ENCODE results near the gene SERPINB1.

The SERPINB1 gene

DNA sequence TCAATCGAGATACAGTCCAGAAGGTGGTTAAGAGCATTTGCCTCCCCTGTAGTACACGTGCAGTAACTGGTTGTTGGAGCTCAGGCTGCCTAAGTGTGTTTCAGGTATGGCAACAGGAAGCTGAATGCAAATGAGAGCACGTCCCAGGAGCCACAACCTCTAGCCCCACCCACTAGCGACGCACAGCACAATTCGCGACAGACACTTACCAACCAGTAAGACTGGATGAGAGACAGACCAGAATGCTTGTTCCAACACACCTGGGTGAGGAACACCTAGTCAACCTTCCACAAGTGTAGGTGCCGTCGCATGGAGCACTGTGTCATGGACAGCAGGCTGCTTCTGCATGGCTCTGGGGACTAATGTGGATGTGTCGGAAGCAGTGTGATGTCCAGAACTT is 7.2 kb upstream of the SERPINB1 start:
- intact Hi-C loops (cut with micrococcal nuclease): no loop called here

DNA sequence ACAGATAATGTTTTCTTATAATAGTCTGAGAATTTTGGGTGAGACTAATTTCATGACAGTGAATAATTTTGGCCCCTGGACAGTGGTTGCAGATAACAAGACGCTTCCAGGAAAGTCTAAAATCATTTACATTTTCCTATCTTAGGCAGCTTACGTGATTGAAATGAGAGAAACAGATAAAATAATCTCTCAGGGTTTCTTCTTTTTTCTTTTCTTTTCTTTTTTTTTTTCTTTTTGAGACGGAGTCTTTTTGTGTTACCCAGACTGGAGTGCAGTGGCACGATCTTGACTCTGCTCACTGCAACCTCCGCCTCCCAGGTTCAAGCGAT is 4.2 kb upstream of the SERPINB1 start:
- no peaks in the 10 kb centered on the region for H3K9me3 Mint-ChIP-seq
- peak overlapping the region; percentile 70 for H3K27ac Mint-ChIP-seq
- peaks cover 6% of the 10 kb centered on the region for H3K36me3 Mint-ChIP-seq (ENCODE audit: low read depth)
- no peaks in the 10 kb centered on the region for H3K27me3 Mint-ChIP-seq
- H3K4me1 Mint-ChIP-seq (ENCODE audit: low read depth): peaks cover 62% of the 10 kb centered on the region
- peak overlapping the region; percentile 39 for H3K4me3 Mint-ChIP-seq
- intact Hi-C loops (cut with micrococcal nuclease): loop anchor here (1.0 to 2.0 kb wide), 2 partner anchors 86 to 211 kb away; no protein-coding TSS in a partner anchor

More for the DNA sequence above, 7.2 kb upstream of the SERPINB1 start:
- Mint-ChIP-seq H3K27me3 (no peaks in the 10 kb centered on the region), H3K9me3 (no peaks in the 10 kb centered on the region), H3K4me1 (ENCODE audit: low read depth) (peaks cover 55% of the 10 kb centered on the region), H3K36me3 (ENCODE audit: low read depth) (no peaks in the 10 kb centered on the region), H3K4me3 (no peak overlapping the region), H3K27ac (no peak overlapping the region)

DNA sequence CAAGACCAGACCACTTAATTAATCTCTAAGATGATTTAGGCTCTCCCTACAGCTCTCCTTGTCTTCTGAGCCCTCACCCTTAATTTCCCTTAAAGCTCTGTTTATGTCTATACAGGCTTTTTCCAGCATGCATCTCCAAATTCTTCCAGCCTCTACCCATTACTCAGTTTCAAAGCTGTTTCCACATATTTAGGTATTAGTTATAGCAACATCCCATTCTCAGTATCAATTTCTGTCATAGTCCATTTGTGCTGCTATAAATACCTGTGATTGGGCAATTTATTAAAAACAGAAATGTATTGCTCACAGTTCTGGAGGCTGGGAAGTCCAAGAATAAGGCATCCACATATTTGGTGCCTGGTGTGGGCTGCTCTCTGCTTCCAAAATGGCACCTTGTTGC is 2.3 kb upstream of the SERPINB1 start:
- peaks cover 21% of the 10 kb centered on the region for H3K36me3 Mint-ChIP-seq (ENCODE audit: low read depth)
- H3K27me3 Mint-ChIP-seq: no peaks in the 10 kb centered on the region
- H3K9me3 Mint-ChIP-seq: no peaks in the 10 kb centered on the region
- H3K27ac Mint-ChIP-seq: peak overlapping the region; percentile 9
- intact Hi-C loops (cut with micrococcal nuclease): no loop called here
- peaks cover 72% of the 10 kb centered on the region for H3K4me1 Mint-ChIP-seq (ENCODE audit: low read depth)
- no peak overlapping the region for H3K4me3 Mint-ChIP-seq

DNA sequence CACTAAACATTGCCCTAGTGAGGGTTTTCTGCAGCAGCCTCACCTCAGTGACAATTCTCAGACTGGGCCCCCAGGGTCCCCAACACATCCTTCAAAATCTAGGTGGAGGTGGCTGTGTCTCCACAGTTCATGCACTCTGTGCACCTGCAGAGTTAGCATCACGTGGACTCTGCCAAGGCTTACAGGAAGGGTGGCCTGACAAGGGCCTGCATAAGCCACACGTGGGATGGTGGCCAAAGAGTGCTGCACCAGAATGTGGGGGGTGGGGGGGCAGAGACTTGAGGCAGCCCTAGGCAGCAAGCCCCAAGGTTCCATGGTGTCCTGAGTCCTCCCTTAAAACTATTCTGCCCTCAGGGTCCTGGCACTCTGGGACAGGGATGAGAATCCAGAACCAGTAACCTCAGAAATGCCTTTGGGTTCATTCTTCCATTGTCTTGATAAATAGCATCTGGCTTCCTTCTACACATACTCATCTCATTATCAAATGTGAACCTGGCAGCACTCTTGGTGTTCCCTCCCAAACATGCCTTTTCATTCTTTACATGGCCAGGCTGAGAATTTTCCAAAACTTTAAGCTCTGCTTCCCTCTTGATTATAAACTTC is 1.6 kb upstream of the SERPINB1 start:
- no peak overlapping the region for H3K4me3 Mint-ChIP-seq
- H3K4me1 Mint-ChIP-seq (ENCODE audit: low read depth): peaks cover 70% of the 10 kb centered on the region
- no peaks in the 10 kb centered on the region for H3K9me3 Mint-ChIP-seq
- H3K27ac Mint-ChIP-seq: peak overlapping the region; percentile 94
- H3K36me3 Mint-ChIP-seq (ENCODE audit: low read depth): peaks cover 25% of the 10 kb centered on the region
- no peaks in the 10 kb centered on the region for H3K27me3 Mint-ChIP-seq
- intact Hi-C loops (cut with micrococcal nuclease): no loop called here

DNA sequence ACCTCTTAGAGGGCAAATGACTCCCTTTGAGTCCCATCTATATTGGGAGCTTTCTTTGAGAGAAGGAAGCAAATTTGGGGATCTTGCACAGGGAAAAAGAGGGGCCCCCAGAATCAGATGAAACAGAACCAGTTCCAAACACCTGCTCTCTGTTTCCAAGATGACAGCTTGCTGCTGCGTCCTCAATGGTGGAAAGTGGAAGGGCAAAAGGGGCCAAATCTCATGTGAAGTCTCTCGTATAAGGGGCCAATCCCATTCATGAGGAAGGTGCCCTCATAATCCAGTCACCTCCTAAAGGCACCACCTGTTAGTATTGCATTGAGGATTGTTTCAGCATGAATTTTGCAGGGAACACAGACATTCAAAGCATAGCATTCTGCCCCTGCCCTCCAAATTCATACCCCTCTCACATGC is 483 bp upstream of the SERPINB1 start:
- peaks cover 76% of the 10 kb centered on the region for H3K4me1 Mint-ChIP-seq (ENCODE audit: low read depth)
- no peaks in the 10 kb centered on the region for H3K9me3 Mint-ChIP-seq
- no peaks in the 10 kb centered on the region for H3K27me3 Mint-ChIP-seq
- peak overlapping the region; percentile 94 for H3K27ac Mint-ChIP-seq
- intact Hi-C loops (cut with micrococcal nuclease): no loop called here
- peaks cover 36% of the 10 kb centered on the region for H3K36me3 Mint-ChIP-seq (ENCODE audit: low read depth)
- H3K4me3 Mint-ChIP-seq: peak overlapping the region; percentile 95

DNA sequence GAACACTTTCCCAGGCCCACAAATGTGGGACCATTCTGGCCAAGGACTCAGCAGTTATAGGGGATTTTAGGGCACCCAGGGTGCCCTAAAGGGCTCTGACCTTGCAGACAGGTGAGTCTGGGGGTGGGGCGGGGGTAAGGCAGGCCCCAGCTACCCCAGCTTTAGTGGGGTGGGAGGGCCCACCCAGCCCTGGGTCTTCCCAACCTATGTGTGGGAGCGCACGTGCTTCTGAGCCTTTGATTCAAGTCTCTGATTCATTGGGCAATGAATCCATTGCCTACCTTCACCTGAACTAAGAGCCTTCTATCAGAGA is 958 bp downstream of the SERPINB1 start:
- H3K4me1 Mint-ChIP-seq (ENCODE audit: low read depth): peaks cover 76% of the 10 kb centered on the region
- no peaks in the 10 kb centered on the region for H3K27me3 Mint-ChIP-seq
- H3K9me3 Mint-ChIP-seq: no peaks in the 10 kb centered on the region
- intact Hi-C loops (cut with micrococcal nuclease): loop anchor here (1.0 to 2.0 kb wide), 3 partner anchors 14 to 148 kb away; no protein-coding TSS in a partner anchor
- peak overlapping the region; percentile 95 for H3K4me3 Mint-ChIP-seq
- H3K36me3 Mint-ChIP-seq (ENCODE audit: low read depth): peaks cover 50% of the 10 kb centered on the region
- peak overlapping the region; percentile 94 for H3K27ac Mint-ChIP-seq

DNA sequence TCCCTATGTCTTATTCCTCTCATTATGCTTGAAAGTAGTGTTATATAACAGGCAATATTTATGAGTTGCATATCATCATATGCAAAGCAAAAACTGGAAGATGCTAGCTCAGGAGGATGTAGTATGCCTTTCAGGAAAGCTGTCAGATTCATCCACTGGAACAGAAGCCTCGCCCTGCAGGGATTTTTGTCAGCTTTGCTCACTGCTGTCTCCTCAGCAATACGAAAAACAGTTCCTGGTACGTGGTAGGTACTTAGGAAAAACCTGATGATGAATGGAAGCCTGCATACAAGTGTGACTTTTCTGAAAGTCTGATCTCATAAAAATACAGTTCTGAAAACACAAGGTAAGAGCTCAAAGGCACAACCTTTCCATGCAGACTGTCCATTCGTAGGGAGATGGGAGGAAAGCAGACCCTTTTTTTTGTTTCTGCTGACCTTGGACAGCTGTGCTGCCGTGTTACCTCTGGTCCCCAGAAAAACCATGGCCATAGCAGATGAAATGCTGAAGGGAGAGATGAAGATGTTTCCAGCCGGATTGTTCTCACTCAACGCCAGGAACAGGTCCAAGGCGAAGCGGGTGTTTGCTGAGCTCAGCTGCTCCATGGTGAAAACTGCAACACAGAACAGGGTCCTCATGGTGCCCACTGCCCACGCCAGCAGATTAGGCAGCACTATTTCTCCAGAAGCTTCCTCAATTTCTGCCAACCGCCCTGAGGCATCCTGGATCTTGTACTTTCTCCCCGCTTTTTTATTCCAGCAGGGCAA is 1.5 kb downstream of the SERPINB1 start:
- H3K4me3 Mint-ChIP-seq: peak overlapping the region; percentile 95
- H3K36me3 Mint-ChIP-seq (ENCODE audit: low read depth): peaks cover 56% of the 10 kb centered on the region
- H3K9me3 Mint-ChIP-seq: no peaks in the 10 kb centered on the region
- H3K27ac Mint-ChIP-seq: peak overlapping the region; percentile 94
- peaks cover 76% of the 10 kb centered on the region for H3K4me1 Mint-ChIP-seq (ENCODE audit: low read depth)
- no peaks in the 10 kb centered on the region for H3K27me3 Mint-ChIP-seq
- intact Hi-C loops (cut with micrococcal nuclease): loop anchor here (2.0 to 10.0 kb wide), 3 partner anchors 49 to 149 kb away; no protein-coding TSS in a partner anchor

DNA sequence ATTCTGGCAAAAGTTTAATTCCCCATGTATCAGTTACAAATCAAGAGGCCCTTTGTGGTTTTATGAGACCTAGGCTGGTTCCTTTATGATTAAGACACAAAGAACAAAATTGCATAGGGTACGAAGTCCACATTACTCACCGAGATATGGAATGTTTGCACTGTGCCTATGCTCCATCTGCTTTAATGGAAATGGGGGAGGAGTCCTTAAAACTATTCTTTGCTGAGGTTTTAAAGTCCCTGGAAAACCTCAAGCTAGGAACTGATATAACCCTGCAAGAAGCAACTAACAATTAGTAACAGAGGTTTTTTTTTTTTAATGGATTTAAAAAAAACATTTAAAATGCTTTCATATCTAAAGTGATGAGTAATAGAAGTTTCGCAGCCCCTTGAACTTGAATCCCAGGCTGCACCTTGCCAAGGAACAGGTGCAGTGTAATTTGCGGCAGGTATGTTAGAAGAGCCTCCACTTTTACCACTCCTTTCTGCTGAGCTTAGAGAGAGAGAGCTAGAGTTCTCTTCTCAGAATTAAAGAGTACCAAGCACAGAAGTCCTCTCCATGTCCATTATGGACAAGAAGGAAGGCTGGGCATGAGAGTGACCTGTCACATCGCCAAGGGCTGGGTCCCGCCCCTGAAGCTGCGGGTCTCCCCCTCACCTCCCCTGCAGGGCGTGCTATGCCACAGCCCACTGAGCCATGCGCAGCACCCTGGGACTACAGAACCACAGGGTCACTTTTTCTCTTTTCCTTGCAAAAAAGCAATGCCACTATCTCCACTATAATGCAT is 2.3 kb downstream of the SERPINB1 start:
- peaks cover 77% of the 10 kb centered on the region for H3K4me1 Mint-ChIP-seq (ENCODE audit: low read depth)
- intact Hi-C loops (cut with micrococcal nuclease): loop anchor here (10.0 kb wide), 1 partner anchor 65 kb away; no protein-coding TSS in a partner anchor
- H3K36me3 Mint-ChIP-seq (ENCODE audit: low read depth): peaks cover 63% of the 10 kb centered on the region
- no peaks in the 10 kb centered on the region for H3K9me3 Mint-ChIP-seq
- peak overlapping the region; percentile 94 for H3K27ac Mint-ChIP-seq
- H3K4me3 Mint-ChIP-seq: peak overlapping the region; percentile 95
- no peaks in the 10 kb centered on the region for H3K27me3 Mint-ChIP-seq

DNA sequence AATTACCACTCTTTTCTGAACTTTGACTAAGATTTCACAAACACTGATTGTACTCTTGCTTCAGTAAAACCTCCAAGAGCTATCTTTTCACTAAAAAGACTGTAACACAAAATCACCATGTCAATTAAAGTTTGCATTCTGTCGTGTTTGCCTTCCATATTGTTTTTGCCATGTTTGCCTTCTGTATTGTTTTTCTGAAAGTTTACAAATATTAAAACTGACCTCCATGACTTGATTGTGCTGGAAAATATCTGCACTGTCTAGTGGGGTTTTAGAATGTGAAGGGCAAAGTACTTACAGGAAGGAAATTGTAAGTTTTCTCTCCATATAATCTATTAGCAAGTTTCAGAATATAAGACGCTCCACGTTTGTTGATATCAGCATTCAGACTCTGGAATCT is 3.4 kb downstream of the SERPINB1 start:
- peaks cover 74% of the 10 kb centered on the region for H3K4me1 Mint-ChIP-seq (ENCODE audit: low read depth)
- peaks cover 74% of the 10 kb centered on the region for H3K36me3 Mint-ChIP-seq (ENCODE audit: low read depth)
- intact Hi-C loops (cut with micrococcal nuclease): loop anchor here (10.0 kb wide), 1 partner anchor 63 kb away; no protein-coding TSS in a partner anchor

DNA sequence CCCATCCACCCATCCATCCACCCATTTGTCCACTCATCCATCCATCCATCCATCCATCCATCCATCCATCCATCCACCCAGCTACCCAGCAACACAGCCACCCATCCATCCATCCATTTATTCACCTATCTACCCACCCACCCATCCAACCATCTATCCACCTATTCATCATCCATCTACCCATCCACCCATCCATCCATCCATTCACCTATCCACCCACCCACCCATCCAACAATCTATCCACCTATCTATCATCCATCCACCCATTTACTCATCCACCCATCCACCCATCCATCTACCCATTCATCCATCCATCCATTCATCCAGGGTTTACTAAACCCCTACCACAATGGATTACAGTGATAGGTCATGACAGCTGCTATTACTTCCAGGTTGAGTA is 7.4 kb downstream of the SERPINB1 start:
- Mint-ChIP-seq H3K36me3 (ENCODE audit: low read depth) (peaks cover 76% of the 10 kb centered on the region), H3K4me1 (ENCODE audit: low read depth) (peaks cover 39% of the 10 kb centered on the region), H3K9me3 (no peaks in the 10 kb centered on the region), H3K27ac (no peak overlapping the region), H3K4me3 (no peak overlapping the region), H3K27me3 (no peaks in the 10 kb centered on the region)
- intact Hi-C loops (cut with micrococcal nuclease): loop anchor here (10.0 kb wide), 1 partner anchor 59 kb away; no protein-coding TSS in a partner anchor

More for the DNA sequence above, 3.4 kb downstream of the SERPINB1 start:
- Mint-ChIP-seq H3K27ac (no peak overlapping the region), H3K27me3 (no peaks in the 10 kb centered on the region), H3K4me3 (no peak overlapping the region), H3K9me3 (no peaks in the 10 kb centered on the region)

DNA sequence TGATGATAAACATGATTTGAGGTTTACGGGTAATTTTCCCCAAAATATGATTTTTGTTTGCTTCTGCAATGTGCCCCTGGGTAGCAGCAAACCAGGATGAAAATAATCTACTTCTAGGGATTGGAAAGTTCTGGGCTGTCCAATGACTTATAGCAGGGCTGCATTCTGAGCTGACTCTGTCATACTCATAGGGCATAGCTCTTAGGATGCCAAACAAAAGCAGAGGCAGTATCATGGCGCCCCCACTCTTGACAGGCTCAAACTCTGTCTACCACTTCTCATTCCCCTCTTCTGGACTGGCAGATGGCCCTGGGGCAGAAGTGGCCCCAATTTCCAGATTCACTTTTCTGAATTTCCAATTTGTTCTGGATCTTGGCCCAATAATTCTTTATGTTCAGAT is 10.3 kb downstream of the SERPINB1 start:
- no peaks in the 10 kb centered on the region for H3K9me3 Mint-ChIP-seq
- H3K4me1 Mint-ChIP-seq (ENCODE audit: low read depth): peaks cover 23% of the 10 kb centered on the region
- no peak overlapping the region for H3K27ac Mint-ChIP-seq
- no peak overlapping the region for H3K4me3 Mint-ChIP-seq
- intact Hi-C loops (cut with micrococcal nuclease): loop anchor here (10.0 kb wide), 1 partner anchor 57 kb away; no protein-coding TSS in a partner anchor
- peaks cover 51% of the 10 kb centered on the region for H3K36me3 Mint-ChIP-seq (ENCODE audit: low read depth)
- H3K27me3 Mint-ChIP-seq: no peaks in the 10 kb centered on the region

DNA sequence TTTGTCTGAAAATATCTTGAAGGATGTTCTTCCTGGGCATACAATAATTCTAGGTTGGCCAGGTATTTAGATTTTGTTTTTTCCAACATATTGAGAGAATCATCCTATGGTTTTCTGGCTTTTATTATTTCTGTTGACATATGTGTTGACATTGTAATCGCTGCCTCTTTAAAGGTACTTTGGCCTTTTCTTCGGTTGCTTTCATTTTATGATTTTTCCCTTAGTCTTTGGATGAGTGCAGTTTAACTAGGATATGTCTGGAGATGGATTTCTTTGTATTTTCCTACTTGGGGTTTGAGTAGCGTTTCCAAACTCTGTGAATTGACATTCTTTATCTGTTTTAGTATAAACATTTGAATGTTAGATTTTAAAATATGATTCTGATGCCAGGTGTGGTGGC is 11.5 kb downstream of the SERPINB1 start:
- Mint-ChIP-seq H3K27ac (no peak overlapping the region), H3K4me1 (ENCODE audit: low read depth) (peaks cover 16% of the 10 kb centered on the region), H3K27me3 (no peaks in the 10 kb centered on the region), H3K9me3 (no peaks in the 10 kb centered on the region), H3K36me3 (ENCODE audit: low read depth) (peaks cover 39% of the 10 kb centered on the region), H3K4me3 (no peak overlapping the region)
- intact Hi-C loops (cut with micrococcal nuclease): loop anchor here (10.0 kb wide), 1 partner anchor 55 kb away; no protein-coding TSS in a partner anchor

DNA sequence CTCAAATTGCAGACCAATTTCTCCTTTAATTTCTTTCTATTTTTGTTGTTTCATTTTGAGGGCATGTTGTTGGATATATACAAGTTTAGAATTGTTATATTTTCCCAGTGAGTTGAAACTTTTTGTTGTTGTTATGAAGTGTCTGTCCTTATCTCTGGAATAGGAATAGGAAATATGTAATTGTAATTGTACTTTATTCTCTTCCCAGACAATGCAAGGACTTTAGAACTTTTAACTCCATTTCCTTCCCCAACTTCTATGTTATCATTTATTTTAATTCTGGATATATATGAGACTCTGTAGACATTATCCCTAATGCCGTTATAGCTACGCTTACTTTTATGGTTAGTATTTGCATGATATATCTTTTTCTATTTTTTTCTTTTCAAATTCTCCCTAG is 12.4 kb downstream of the SERPINB1 start:
- H3K27me3 Mint-ChIP-seq: no peaks in the 10 kb centered on the region
- H3K4me3 Mint-ChIP-seq: no peak overlapping the region
- no peaks in the 10 kb centered on the region for H3K9me3 Mint-ChIP-seq
- H3K4me1 Mint-ChIP-seq (ENCODE audit: low read depth): peaks cover 7% of the 10 kb centered on the region
- intact Hi-C loops (cut with micrococcal nuclease): no loop called here
- peaks cover 36% of the 10 kb centered on the region for H3K36me3 Mint-ChIP-seq (ENCODE audit: low read depth)
- H3K27ac Mint-ChIP-seq: no peak overlapping the region

DNA sequence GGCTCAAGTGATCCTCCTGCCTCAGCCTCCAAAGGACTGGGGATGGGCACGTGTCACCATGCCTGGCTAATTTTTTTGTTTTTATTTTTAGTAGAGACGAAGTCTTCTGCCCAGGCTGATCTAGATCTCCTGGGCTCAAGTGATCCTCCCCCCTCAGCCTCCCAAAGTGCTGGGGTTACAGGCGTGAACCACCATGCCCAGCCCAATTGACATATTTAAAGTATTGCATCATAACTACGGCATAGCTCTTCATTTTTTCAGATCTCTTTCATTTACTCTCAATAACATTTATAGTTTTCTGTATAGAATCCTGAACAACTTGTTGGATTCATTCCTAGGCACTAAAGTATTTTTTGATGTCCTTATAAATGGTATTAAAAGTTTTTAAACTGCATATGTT is 13.0 kb downstream of the SERPINB1 start:
- no peaks in the 10 kb centered on the region for H3K9me3 Mint-ChIP-seq
- peaks cover 32% of the 10 kb centered on the region for H3K36me3 Mint-ChIP-seq (ENCODE audit: low read depth)
- H3K27me3 Mint-ChIP-seq: no peaks in the 10 kb centered on the region
- intact Hi-C loops (cut with micrococcal nuclease): no loop called here
- no peak overlapping the region for H3K4me3 Mint-ChIP-seq
- H3K4me1 Mint-ChIP-seq (ENCODE audit: low read depth): peaks cover under 1% of the 10 kb centered on the region
- no peak overlapping the region for H3K27ac Mint-ChIP-seq

Measured in dendritic cell treated with granulocyte-macrophage colony-stimulating factor and Interleukin-4, amounts not matched to agents 40 ng/mL and 50 ng/mL, for 4 days (primary cell).